Measurements from ENCODE around the gene MNDA.

Gene MNDA

GRCh38 chr1:158801396-158801795 is 29.8 kb upstream of the MNDA start:
- H3K9me3 Mint-ChIP-seq = no peaks in the 10 kb centered on the region
- no peak overlapping the region for H3K4me3 Mint-ChIP-seq
- H3K27me3 Mint-ChIP-seq (ENCODE audit: low read depth) = no peaks in the 10 kb centered on the region
- no peak for TF ChIP-seq CTCF (IDR thresholded peaks at IDR 0.05; ENCODE audit: unreplicated experiment in 3 of 3)
- H3K36me3 Mint-ChIP-seq (ENCODE audit: low read depth) = no peaks in the 10 kb centered on the region
- no peak overlapping the region for H3K27ac Mint-ChIP-seq
- no peaks in the 10 kb centered on the region for H3K4me1 Mint-ChIP-seq

GRCh38 chr1:158803678-158804077 is 27.5 kb upstream of the MNDA start:
- Mint-ChIP-seq H3K4me3 (no peak overlapping the region), H3K27me3 (ENCODE audit: low read depth) (no peaks in the 10 kb centered on the region), H3K4me1 (no peaks in the 10 kb centered on the region), H3K36me3 (ENCODE audit: low read depth) (no peaks in the 10 kb centered on the region), H3K9me3 (no peaks in the 10 kb centered on the region), H3K27ac (no peak overlapping the region)
- TF ChIP-seq CTCF (IDR thresholded peaks at IDR 0.05; ENCODE audit: unreplicated experiment in 3 of 3) = no peak

GRCh38 chr1:158806916-158807536 is 24.1 kb upstream of the MNDA start:
- no peak for TF ChIP-seq CTCF (IDR thresholded peaks at IDR 0.05; ENCODE audit: unreplicated experiment in 3 of 3)
- H3K4me3 Mint-ChIP-seq = no peak overlapping the region
- no peaks in the 10 kb centered on the region for H3K36me3 Mint-ChIP-seq (ENCODE audit: low read depth)
- H3K27me3 Mint-ChIP-seq (ENCODE audit: low read depth) = no peaks in the 10 kb centered on the region
- no peak overlapping the region for H3K27ac Mint-ChIP-seq
- H3K9me3 Mint-ChIP-seq = no peaks in the 10 kb centered on the region
- H3K4me1 Mint-ChIP-seq = no peaks in the 10 kb centered on the region

- no peaks in the 10 kb centered on the region for H3K4me1 Mint-ChIP-seq
- no peaks in the 10 kb centered on the region for H3K27me3 Mint-ChIP-seq (ENCODE audit: low read depth)
- H3K4me3 Mint-ChIP-seq = no peak overlapping the region
- no peaks in the 10 kb centered on the region for H3K36me3 Mint-ChIP-seq (ENCODE audit: low read depth)
- no peak overlapping the region for H3K27ac Mint-ChIP-seq
- H3K9me3 Mint-ChIP-seq = no peaks in the 10 kb centered on the region
- TF ChIP-seq CTCF (IDR thresholded peaks at IDR 0.05; ENCODE audit: unreplicated experiment in 3 of 3) = no peak
Observed at GRCh38 chr1:158809256-158809655, 21.9 kb upstream of the MNDA start.

- no peaks in the 10 kb centered on the region for H3K4me1 Mint-ChIP-seq
- TF ChIP-seq CTCF (IDR thresholded peaks at IDR 0.05; ENCODE audit: unreplicated experiment in 3 of 3) = no peak
- H3K27ac Mint-ChIP-seq = no peak overlapping the region
- H3K36me3 Mint-ChIP-seq (ENCODE audit: low read depth) = no peaks in the 10 kb centered on the region
- H3K9me3 Mint-ChIP-seq = no peaks in the 10 kb centered on the region
- no peak overlapping the region for H3K4me3 Mint-ChIP-seq
- H3K27me3 Mint-ChIP-seq (ENCODE audit: low read depth) = no peaks in the 10 kb centered on the region
Observed at GRCh38 chr1:158809862-158810261, 21.3 kb upstream of the MNDA start.

GRCh38 chr1:158810311-158810710 is 20.8 kb upstream of the MNDA start:
- Mint-ChIP-seq H3K27ac (no peak overlapping the region), H3K36me3 (ENCODE audit: low read depth) (no peaks in the 10 kb centered on the region), H3K4me1 (no peaks in the 10 kb centered on the region), H3K4me3 (no peak overlapping the region), H3K27me3 (ENCODE audit: low read depth) (no peaks in the 10 kb centered on the region), H3K9me3 (no peaks in the 10 kb centered on the region)
- TF ChIP-seq CTCF (IDR thresholded peaks at IDR 0.05; ENCODE audit: unreplicated experiment in 3 of 3) = no peak
